ENCODE data around the gene HIVEP2.

The HIVEP2 gene

DNA sequence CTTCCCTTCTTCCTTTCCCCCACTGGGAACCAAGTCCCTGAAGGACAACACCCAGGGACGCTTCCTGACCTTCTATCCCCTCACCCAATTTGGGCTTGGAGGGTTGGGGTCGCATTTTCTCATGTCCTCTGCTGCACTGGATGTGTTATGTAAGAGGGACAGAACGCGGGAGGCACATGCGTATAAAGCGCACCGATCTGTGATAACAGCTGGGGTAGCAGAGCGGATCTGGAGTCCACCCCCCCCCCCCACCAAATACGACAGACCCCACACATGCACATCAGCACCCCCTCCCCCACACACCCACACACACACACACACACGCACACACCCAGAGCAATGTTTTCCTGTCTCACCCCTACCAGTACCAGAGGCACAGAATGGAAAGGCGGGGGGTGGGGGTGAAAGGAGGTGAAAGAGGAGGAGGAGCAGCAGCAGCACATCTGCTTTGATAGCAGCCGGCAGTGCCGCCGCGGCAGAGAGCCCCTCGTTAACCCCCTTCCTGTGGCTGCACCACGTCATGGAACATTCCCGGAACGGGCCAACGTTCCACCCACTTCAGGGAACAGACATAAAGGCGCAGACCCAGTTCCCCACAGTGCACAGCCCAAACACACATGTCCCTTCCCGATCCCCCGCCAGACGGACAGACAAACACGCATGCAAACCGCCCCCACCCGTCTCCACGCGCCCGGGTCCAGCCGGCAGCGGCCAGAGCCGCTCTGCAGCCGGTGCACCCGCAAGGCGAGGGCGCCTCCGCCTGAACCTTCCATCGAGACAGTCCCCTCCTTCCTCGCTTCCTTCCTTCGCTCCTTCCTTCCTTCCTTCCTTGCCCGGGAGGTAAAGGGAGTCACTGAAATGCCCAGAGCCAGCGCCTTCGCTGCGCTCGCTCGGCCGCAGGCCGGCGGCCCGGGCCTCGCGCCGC lies 590 bp downstream of the HIVEP2 start:
- peak overlapping the region; percentile 47; the same call in 1 of the 2 replicates for H2AFZ ChIP-seq (ENCODE audit: low read depth)
- no peaks in the 10 kb centered on the region for H3K36me3 ChIP-seq (ENCODE audit: insufficient read depth)
- TF ChIP-seq CTCF (conservative IDR thresholded peaks at IDR 0.05; ENCODE audit: low read depth, low read length), result no peak
- no peaks in the 10 kb centered on the region; the same call in 1 of the 2 replicates for H4K20me1 ChIP-seq (ENCODE audit: insufficient read depth)
- H3K79me2 ChIP-seq (ENCODE audit: insufficient read depth, low read depth), result peaks cover 46% of the 10 kb centered on the region
- H3K4me1 ChIP-seq (ENCODE audit: low read depth, poor library complexity, severe bottlenecking), result peaks cover 26% of the 10 kb centered on the region
- peak overlapping the region; percentile 96 for H3K9ac ChIP-seq
- peak overlapping the region; percentile 96 for H3K27ac ChIP-seq
- no peaks in the 10 kb centered on the region for H3K27me3 ChIP-seq (ENCODE audit: insufficient read depth, low read depth)
- H3K4me3 ChIP-seq (IDR thresholded peaks at IDR 0.05; ENCODE audit: insufficient read depth, low read depth, low read length), result no peak overlapping the region
- peak overlapping the region; percentile 88 for H3K4me2 ChIP-seq

DNA sequence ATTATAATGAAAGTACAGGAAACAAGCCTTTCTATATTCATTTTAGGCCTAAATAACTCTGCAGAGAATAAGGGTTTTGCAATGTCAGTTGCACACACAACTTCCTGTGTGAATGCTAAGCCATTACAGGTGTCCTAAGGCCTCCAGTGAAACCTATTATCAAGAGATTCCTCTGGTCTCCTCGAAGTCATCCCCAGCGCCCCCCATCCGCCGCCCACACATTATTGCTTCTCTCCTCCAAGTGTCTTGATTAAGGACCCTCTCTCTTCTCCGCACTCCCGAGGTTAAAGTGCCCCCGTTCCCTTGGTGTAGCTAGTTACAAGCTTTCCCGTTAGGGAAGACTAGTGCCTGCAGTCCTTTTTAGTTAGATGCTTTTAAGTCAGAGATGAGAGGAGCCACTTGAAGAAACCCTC lies 1.3 kb downstream of the HIVEP2 start:
- Histone ChIP-seq H3K36me3 (ENCODE audit: insufficient read depth) (no peaks in the 10 kb centered on the region), H3K4me3 (IDR thresholded peaks at IDR 0.05; ENCODE audit: insufficient read depth, low read depth, low read length) (no peak overlapping the region), H3K9ac (peak overlapping the region; percentile 96), H3K4me1 (ENCODE audit: low read depth, poor library complexity, severe bottlenecking) (peaks cover 26% of the 10 kb centered on the region), H3K4me2 (peak overlapping the region; percentile 88), H2AFZ (ENCODE audit: low read depth) (peak overlapping the region; percentile 21; the same call in 1 of the 2 replicates), H3K79me2 (ENCODE audit: insufficient read depth, low read depth) (peaks cover 51% of the 10 kb centered on the region), H4K20me1 (ENCODE audit: insufficient read depth) (no peaks in the 10 kb centered on the region; the same call in 1 of the 2 replicates), H3K27ac (peak overlapping the region; percentile 96), H3K27me3 (ENCODE audit: insufficient read depth, low read depth) (no peaks in the 10 kb centered on the region)
- no peak for TF ChIP-seq CTCF (conservative IDR thresholded peaks at IDR 0.05; ENCODE audit: low read depth, low read length)

- Histone ChIP-seq H3K4me3 (IDR thresholded peaks at IDR 0.05; ENCODE audit: insufficient read depth, low read depth, low read length) (no peak overlapping the region), H2AFZ (ENCODE audit: low read depth) (no peak overlapping the region), H3K4me1 (ENCODE audit: low read depth, poor library complexity, severe bottlenecking) (peaks cover 19% of the 10 kb centered on the region), H3K27ac (peak overlapping the region; percentile 96; the same call in 1 of the 2 replicates), H3K4me2 (peak overlapping the region; percentile 88), H3K36me3 (ENCODE audit: insufficient read depth) (no peaks in the 10 kb centered on the region), H3K9ac (peak overlapping the region; percentile 96; the same call in 1 of the 2 replicates), H4K20me1 (ENCODE audit: insufficient read depth) (no peaks in the 10 kb centered on the region; the same call in 1 of the 2 replicates), H3K79me2 (ENCODE audit: insufficient read depth, low read depth) (peaks cover 60% of the 10 kb centered on the region), H3K27me3 (ENCODE audit: insufficient read depth, low read depth) (no peaks in the 10 kb centered on the region)
- peak; percentile 63 for TF ChIP-seq CTCF (conservative IDR thresholded peaks at IDR 0.05; ENCODE audit: low read depth, low read length)
Measured at GRCh38 chr6:142942805-142943227, 2.2 kb downstream of the HIVEP2 start.

GRCh38 chr6:142942238-142942637 lies 2.7 kb downstream of the HIVEP2 start:
- Histone ChIP-seq H3K4me1 (ENCODE audit: low read depth, poor library complexity, severe bottlenecking) (peaks cover 19% of the 10 kb centered on the region), H3K9ac (no peak overlapping the region), H2AFZ (ENCODE audit: low read depth) (no peak overlapping the region), H3K27me3 (ENCODE audit: insufficient read depth, low read depth) (no peaks in the 10 kb centered on the region), H3K36me3 (ENCODE audit: insufficient read depth) (no peaks in the 10 kb centered on the region), H4K20me1 (ENCODE audit: insufficient read depth) (no peaks in the 10 kb centered on the region; the same call in 1 of the 2 replicates), H3K27ac (no peak overlapping the region), H3K79me2 (ENCODE audit: insufficient read depth, low read depth) (peaks cover 66% of the 10 kb centered on the region), H3K4me3 (IDR thresholded peaks at IDR 0.05; ENCODE audit: insufficient read depth, low read depth, low read length) (no peak overlapping the region), H3K4me2 (peak overlapping the region; percentile 88; the same call in 1 of the 2 replicates)
- TF ChIP-seq CTCF (conservative IDR thresholded peaks at IDR 0.05; ENCODE audit: low read depth, low read length), result no peak

Data from KMS-11 (cell line).